H9 (cell line): ENCODE results near the gene MAPK13. TPM values are rescaled to one million over a fixed set of nuclear protein-coding genes. Genes with fewer than 3 reads are reported as not detected.

Experiments
- DNase-seq: peaks from one replicate; pipeline ENCODE4 v3.0.0-alpha.2; 2017
- H2AFZ ChIP-seq: one replicate; pipeline ENCODE4 v1.6.1; 2013; ENCODE audit warnings: mild to moderate bottlenecking, low read length, control low read depth, moderate library complexity
- H2AK5ac ChIP-seq: 2 replicates; pipeline ENCODE4 v1.6.1; 2013; ENCODE audit warnings: low read length, control low read depth, mixed read lengths; ENCODE audit not compliant: insufficient read length
- H2BK120ac ChIP-seq: one replicate; pipeline ENCODE4 v1.6.1; 2013; ENCODE audit warnings: low read depth, mild to moderate bottlenecking, low read length, control low read depth, inconsistent platforms; ENCODE audit not compliant: poor library complexity, severe bottlenecking
- H2BK12ac ChIP-seq: 2 replicates; pipeline ENCODE4 v1.6.1; 2013; ENCODE audit warnings: low read length, control low read depth, mixed read lengths, low read depth; ENCODE audit not compliant: insufficient read length
- H2BK15ac ChIP-seq: 2 replicates; pipeline ENCODE4 v1.6.1; 2013; ENCODE audit warnings: low read depth, low read length, control low read depth
- H2BK20ac ChIP-seq: one replicate; pipeline ENCODE4 v1.6.1; 2013; ENCODE audit warnings: low read depth, mild to moderate bottlenecking, low read length, control low read depth, inconsistent platforms; ENCODE audit not compliant: poor library complexity, severe bottlenecking
- H2BK5ac ChIP-seq: 2 replicates; pipeline ENCODE4 v1.6.1; 2013; ENCODE audit warnings: low read length, control low read depth, mixed read lengths; ENCODE audit not compliant: insufficient read length
- H3K14ac ChIP-seq: 2 replicates; pipeline ENCODE4 v1.6.1; 2013; ENCODE audit warnings: low read length, control low read depth; ENCODE audit not compliant: insufficient read depth
- H3K18ac ChIP-seq: 2 replicates; pipeline ENCODE4 v1.6.1; 2013; ENCODE audit warnings: low read depth, mild to moderate bottlenecking, mixed read lengths, low read length, control low read depth; ENCODE audit not compliant: insufficient read length
- H3K23ac ChIP-seq: 2 replicates; pipeline ENCODE4 v1.6.1; 2013; ENCODE audit warnings: low read length, control low read depth, mixed read lengths, low read depth; ENCODE audit not compliant: insufficient read length
- H3K23me2 ChIP-seq: 2 replicates; pipeline ENCODE4 v1.6.1; 2013; ENCODE audit warnings: low read depth, mild to moderate bottlenecking, mixed read lengths, low read length, control low read depth; ENCODE audit not compliant: insufficient read length, poor library complexity, severe bottlenecking
- H3K27ac ChIP-seq: 2 replicates; pipeline ENCODE4 v1.5.1; 2013; ENCODE audit warnings: low read length, control low read depth, mixed read lengths, low read depth; ENCODE audit not compliant: insufficient read length
- H3K27me3 ChIP-seq: 2 replicates; pipeline ENCODE4 v1.6.1; 2013; ENCODE audit warnings: low read length, control low read depth, inconsistent platforms; ENCODE audit not compliant: insufficient read depth
- H3K4ac ChIP-seq: 2 replicates; pipeline ENCODE4 v1.6.1; 2013; ENCODE audit warnings: low read depth, mild to moderate bottlenecking, control low read depth, inconsistent platforms, low read length, moderate library complexity
- H3K4me1 ChIP-seq: 2 replicates; pipeline ENCODE4 v1.6.1; 2013; ENCODE audit warnings: low read length, control low read depth, inconsistent platforms; ENCODE audit not compliant: insufficient read depth
- H3K4me2 ChIP-seq: 2 replicates; pipeline ENCODE4 v1.6.1; 2013; ENCODE audit warnings: low read length, control low read depth, mixed read lengths; ENCODE audit not compliant: insufficient read length, insufficient read depth
- H3K56ac ChIP-seq: 2 replicates; pipeline ENCODE4 v1.6.1; 2013; ENCODE audit warnings: low read depth, mild to moderate bottlenecking, mixed read lengths, low read length, control low read depth; ENCODE audit not compliant: insufficient read length
- H3K79me1 ChIP-seq: 2 replicates; pipeline ENCODE4 v1.6.1; 2013; ENCODE audit warnings: low read depth, mild to moderate bottlenecking, moderate library complexity, low read length, control low read depth, inconsistent platforms; ENCODE audit not compliant: insufficient read depth, poor library complexity, severe bottlenecking
- H3K79me2 ChIP-seq: 2 replicates; pipeline ENCODE4 v1.6.1; 2013; ENCODE audit warnings: low read length, control low read depth, inconsistent platforms; ENCODE audit not compliant: insufficient read depth
- H3K9ac ChIP-seq: 2 replicates; pipeline ENCODE4 v1.6.1; 2013; ENCODE audit warnings: low read length, control low read depth, mixed read lengths; ENCODE audit not compliant: insufficient read length; ENCODE audit errors: extremely low read depth
- H3K9me3 ChIP-seq: one replicate; pipeline ENCODE4 v1.6.1; 2013; ENCODE audit warnings: low read depth, low read length, inconsistent platforms; ENCODE audit not compliant: control insufficient read depth
- H3T11ph ChIP-seq: one replicate; pipeline ENCODE4 v1.6.1; 2013; ENCODE audit warnings: mild to moderate bottlenecking, low read length, control low read depth, inconsistent platforms
- H4K20me1 ChIP-seq: one replicate; pipeline ENCODE4 v1.6.1; 2013; ENCODE audit not compliant: control insufficient read depth, insufficient read length, insufficient read depth
- H4K5ac ChIP-seq: 2 replicates; pipeline ENCODE4 v1.6.1; 2013; ENCODE audit warnings: low read depth, mild to moderate bottlenecking, mixed read lengths, low read length, control low read depth; ENCODE audit not compliant: insufficient read length
- H4K8ac ChIP-seq: replicated peaks from 2 replicates; pipeline ENCODE4 v1.6.1; 2013; ENCODE audit warnings: low read length, control low read depth, mixed read lengths, low read depth; ENCODE audit not compliant: insufficient read length
- H4K91ac ChIP-seq: 2 replicates; pipeline ENCODE4 v1.6.1; 2013; ENCODE audit warnings: low read depth, mild to moderate bottlenecking, moderate library complexity, mixed read lengths, low read length, control low read depth; ENCODE audit not compliant: insufficient read length
- H3K27ac Mint-ChIP-seq, 3 experiments: 2 replicates in 2 of 3; 3 replicates in 1 of 3; pipeline ENCODE4 v1.8.0; 2020 to 2021; ENCODE audit warnings: mixed read lengths in 3 of 3, mild to moderate bottlenecking in 1 of 3, moderate library complexity in 1 of 3
- H3K27me3 Mint-ChIP-seq: 2 replicates; pipeline ENCODE4 v1.8.0; 2021; ENCODE audit warnings: low read depth, mild to moderate bottlenecking, moderate library complexity, mixed read lengths
- H3K36me3 Mint-ChIP-seq, 3 experiments: 2 replicates in 2 of 3; 3 replicates in 1 of 3; pipeline ENCODE4 v1.8.0; 2020 to 2021; ENCODE audit warnings: low read depth in 3 of 3, mixed read lengths in 3 of 3; ENCODE audit not compliant: insufficient read depth in 1 of 3
- H3K4me1 Mint-ChIP-seq, 2 experiments: 2 replicates each; pipeline ENCODE4 v1.8.0; 2020; ENCODE audit warnings: mixed read lengths in 2 of 2
- H3K4me3 Mint-ChIP-seq, 2 experiments: 2 replicates in 1 of 2; 3 replicates in 1 of 2; pipeline ENCODE4 v1.8.0; 2020 to 2021; ENCODE audit warnings: mild to moderate bottlenecking in 2 of 2, mixed read lengths in 2 of 2, moderate library complexity in 1 of 2
- H3K9me3 Mint-ChIP-seq, 2 experiments: 2 replicates in 1 of 2; 3 replicates in 1 of 2; pipeline ENCODE4 v1.8.0; 2020; ENCODE audit warnings: mild to moderate bottlenecking in 2 of 2, mixed read lengths in 2 of 2, moderate library complexity in 1 of 2
- CTCF ChIP-seq: fragments of 200-600 bp; sonication (generic); conservative IDR thresholded peaks from 3 replicates; pipeline ENCODE4 v1.8.0; 2021; ENCODE audit warnings: antibody characterized with exemption, mild to moderate bottlenecking
- WGBS: extraction: QIAGEN DNeasy Blood & Tissue Kit; methylation state at CpG from one replicate; pipeline ENCODE4 v1.1.7; 2013; ENCODE audit warnings: missing lambda C conversion rate, low lambda C conversion rate, mixed read lengths; ENCODE audit not compliant: insufficient read length; ENCODE audit errors: extremely low coverage; 5-methylcytosine and 5-hydroxymethylcytosine counted together
- total RNA-seq: library from RNA; stranded (reverse); gene quantifications from 2 replicates; pipeline ENCODE4 v1.2.1, GENCODE V29; 2021

The MAPK13 gene
- total RNA-seq, 1 experiment from 2014 or later, result 18.9 TPM

GRCh38 chr6:36116943-36117342, 13.4 kb upstream of the MAPK13 start:
- Mint-ChIP-seq H3K27ac (no peak overlapping the region), H3K9me3 (no peaks in the 10 kb centered on the region), H3K4me3 (no peak overlapping the region), H3K36me3 (peaks cover 0 to 5% (median 0%) of the 10 kb centered on the region in 3 experiments; a peak in 3 of 7 replicates), H3K4me1 (peaks cover 27% of the 10 kb centered on the region in 2 experiments), H3K27me3 (no peaks in the 10 kb centered on the region)
- H3K14ac ChIP-seq, result no peak overlapping the region
- no peaks in the 10 kb centered on the region for H3K27me3 ChIP-seq
- H4K8ac ChIP-seq, result no peak overlapping the region
- H4K20me1 ChIP-seq, result no peaks in the 10 kb centered on the region
- TF ChIP-seq CTCF, result no peak
- H3K27ac ChIP-seq, result no peak overlapping the region
- H4K5ac ChIP-seq, result no peak overlapping the region
- no peak overlapping the region for H2BK20ac ChIP-seq
- H3K9me3 ChIP-seq, result no peaks in the 10 kb centered on the region
- no peak overlapping the region for H2BK5ac ChIP-seq
- DNase-seq, result no peak
- no peak overlapping the region for H2BK12ac ChIP-seq
- H3K9ac ChIP-seq, result no peak overlapping the region
- no peaks in the 10 kb centered on the region for H3K79me2 ChIP-seq
- no peak overlapping the region for H2BK15ac ChIP-seq
- H2BK120ac ChIP-seq, result no peak overlapping the region
- H3K4me2 ChIP-seq, result no peak overlapping the region
- H2AFZ ChIP-seq, result no peak overlapping the region
- no peak overlapping the region for H4K91ac ChIP-seq
- peaks cover 4% of the 10 kb centered on the region for H3K4me1 ChIP-seq
- H3T11ph ChIP-seq, result no peak overlapping the region
- WGBS, result no CpG with 5 or more reads among the region's 2 CpGs
- no peaks in the 10 kb centered on the region for H3K79me1 ChIP-seq
- no peak overlapping the region for H3K56ac ChIP-seq
- H3K23ac ChIP-seq, result no peak overlapping the region
- no peaks in the 10 kb centered on the region for H3K23me2 ChIP-seq
- no peak overlapping the region for H2AK5ac ChIP-seq
- H3K18ac ChIP-seq, result no peak overlapping the region
- no peak overlapping the region for H3K4ac ChIP-seq
